Measurements from ENCODE around the gene TTC33. TPM values are rescaled to one million over a fixed set of nuclear protein-coding genes. Genes with fewer than 3 reads are reported as not detected.
A peak's percentile ranks its signal among the peaks of the same experiment; 100 is the strongest.

Gene TTC33
- total RNA-seq, 6 experiments from 2014 or later: 5.6 to 9.2 (median 7.0) TPM

DNA sequence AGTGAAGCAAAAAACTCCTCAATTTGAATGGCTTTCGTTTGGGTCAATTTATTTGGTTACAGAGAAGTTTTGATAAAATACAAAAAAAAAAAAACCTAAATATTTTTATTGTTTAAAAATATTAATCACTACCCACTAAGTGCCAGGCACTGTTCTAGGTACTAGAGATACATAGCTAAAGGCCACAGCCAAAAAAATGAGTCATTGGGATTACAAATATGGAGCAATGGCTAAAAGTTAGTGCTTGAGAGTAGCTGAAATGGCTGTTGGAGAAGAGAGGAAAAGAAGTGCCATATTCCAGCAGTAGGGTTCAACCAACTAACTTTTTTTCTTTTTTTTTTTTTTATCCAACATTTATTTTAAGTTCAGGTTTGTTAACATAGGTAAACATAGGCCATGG, 206.1 kb downstream of the TTC33 start:
- Histone ChIP-seq H3K36me3 (no peaks in the 10 kb centered on the region), H3K27me3 (no peaks in the 10 kb centered on the region), H3K9me3 (no peaks in the 10 kb centered on the region), H3K4me1 (peaks cover 0 to 13% (median 5%) of the 10 kb centered on the region in 4 donors), H3K4me3 (no peak overlapping the region), H3K27ac (no peak overlapping the region)
- no peak for TF ChIP-seq POLR2A (IDR thresholded peaks at IDR 0.05)
- no peak for TF ChIP-seq CTCF (IDR thresholded peaks at IDR 0.05)
- no peak for DNase-seq
- ATAC-seq: no peak
- intact Hi-C loops (cut with DNase I): no loop called here
- WGBS (ENCODE audit: insufficient coverage, low coverage, low lambda C conversion rate, missing lambda C conversion rate): 0% methylated on average over 1 of the region's 1 CpG

- Histone ChIP-seq H3K27me3 (no peaks in the 10 kb centered on the region), H3K36me3 (no peaks in the 10 kb centered on the region), H3K4me1 (peaks cover 0 to 13% (median 5%) of the 10 kb centered on the region in 4 donors), H3K9me3 (no peaks in the 10 kb centered on the region), H3K27ac (no peak overlapping the region), H3K4me3 (no peak overlapping the region)
- no peak for TF ChIP-seq POLR2A (IDR thresholded peaks at IDR 0.05)
- TF ChIP-seq CTCF (IDR thresholded peaks at IDR 0.05): no peak
- peak; percentile 88 to 100 (median 94) for ATAC-seq
- WGBS (ENCODE audit: insufficient coverage, low coverage, low lambda C conversion rate, missing lambda C conversion rate): 18% methylated on average over 3 of the region's 3 CpGs
- intact Hi-C loops (cut with DNase I): no loop called here
- peak in 1 of 3 donors; percentile 60 for DNase-seq
Measured at GRCh38 chr5:40547994-40548575, 207.7 kb downstream of the TTC33 start.

DNA sequence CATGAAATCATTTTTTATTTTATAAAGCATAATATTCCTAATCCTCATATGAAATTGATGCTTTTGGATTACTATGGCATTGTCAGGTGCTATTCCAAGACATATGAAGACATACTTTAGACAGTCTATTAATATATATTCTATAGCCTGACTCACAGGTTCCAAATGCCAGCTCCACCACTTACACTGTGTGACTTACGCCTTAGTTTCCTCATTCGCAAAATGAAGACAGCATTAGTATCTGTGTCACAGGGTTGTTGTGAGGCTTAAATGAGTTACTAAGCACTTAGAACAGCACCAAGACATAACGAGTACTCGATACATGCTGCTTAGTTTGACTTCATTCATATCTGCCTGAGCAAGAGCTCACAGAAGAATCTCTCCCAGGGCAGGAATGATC, 208.2 kb downstream of the TTC33 start:
- WGBS (ENCODE audit: insufficient coverage, low coverage, low lambda C conversion rate, missing lambda C conversion rate): 98% methylated on average over 4 of the region's 4 CpGs
- intact Hi-C loops (cut with DNase I): no loop called here
- no peaks in the 10 kb centered on the region for H3K27me3 ChIP-seq
- no peak for DNase-seq
- H3K27ac ChIP-seq: no peak overlapping the region
- H3K4me1 ChIP-seq: peaks cover 0 to 13% (median 5%) of the 10 kb centered on the region in 4 donors
- TF ChIP-seq POLR2A (IDR thresholded peaks at IDR 0.05) (no peak), CTCF (IDR thresholded peaks at IDR 0.05) (no peak)
- H3K9me3 ChIP-seq: no peaks in the 10 kb centered on the region
- peak in 2 of 4 donors; percentile 25 to 42 for ATAC-seq
- H3K4me3 ChIP-seq: no peak overlapping the region
- no peaks in the 10 kb centered on the region for H3K36me3 ChIP-seq

DNA sequence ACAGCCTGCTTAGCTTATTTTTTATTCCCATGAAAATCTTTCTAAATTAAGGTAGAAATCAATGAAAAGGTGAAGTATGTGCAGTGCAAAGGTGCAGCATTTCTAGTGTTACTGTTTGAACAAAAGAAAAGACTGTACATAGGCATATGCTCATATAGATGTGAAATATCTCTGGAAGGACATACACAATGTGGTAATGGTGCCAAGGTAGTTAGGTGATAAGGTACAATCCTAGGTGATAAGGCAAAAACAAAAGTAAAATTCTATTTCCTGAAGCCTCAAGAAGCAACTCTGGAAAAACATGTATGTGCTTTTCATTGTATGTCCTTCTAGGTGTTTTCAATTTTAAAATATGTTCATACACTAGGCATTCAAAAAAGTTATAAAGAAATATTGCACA, 215.5 kb downstream of the TTC33 start:
- ATAC-seq (no peak), DNase-seq (no peak)
- Histone ChIP-seq H3K36me3 (no peaks in the 10 kb centered on the region), H3K27ac (no peak overlapping the region), H3K4me1 (no peaks in the 10 kb centered on the region), H3K27me3 (no peaks in the 10 kb centered on the region), H3K4me3 (no peak overlapping the region), H3K9me3 (no peaks in the 10 kb centered on the region)
- intact Hi-C loops (cut with DNase I): no loop called here
- no peak for TF ChIP-seq POLR2A (IDR thresholded peaks at IDR 0.05)
- TF ChIP-seq CTCF (IDR thresholded peaks at IDR 0.05): no peak

- WGBS (ENCODE audit: insufficient coverage, low coverage, low lambda C conversion rate, missing lambda C conversion rate): 80% methylated on average over 1 of the region's 1 CpG
- no peak for ATAC-seq
- no peak for TF ChIP-seq POLR2A (IDR thresholded peaks at IDR 0.05)
- TF ChIP-seq CTCF (IDR thresholded peaks at IDR 0.05): no peak
Measured at GRCh38 chr5:40524677-40525076, 231.1 kb downstream of the TTC33 start.

More at GRCh38 chr5:40524677-40525076, 231.1 kb downstream of the TTC33 start:
- Histone ChIP-seq H3K4me1 (peaks cover 0 to 15% (median 5%) of the 10 kb centered on the region in 4 donors), H3K27me3 (no peaks in the 10 kb centered on the region), H3K4me3 (no peak overlapping the region), H3K36me3 (no peaks in the 10 kb centered on the region), H3K27ac (no peak overlapping the region), H3K9me3 (no peaks in the 10 kb centered on the region)
- DNase-seq: no peak
- intact Hi-C loops (cut with DNase I): no loop called here

All from right lobe of liver (tissue), 6 donors.